ENCODE data around the gene TSPAN12. TPM values are rescaled to one million over a fixed set of nuclear protein-coding genes. Genes with fewer than 3 reads are reported as not detected.

Gene TSPAN12
- total and polyA plus RNA-seq, 2 of the 8 experiments (the other 6 are each of a cell fraction or from before 2014, with no cell fraction given): 6.1 to 17.9 TPM

- FAIRE-seq (no peak), DNase-seq (ENCODE audit: low read depth in 1 of 2, low spot score in 2 of 2) (no peak)
- Histone ChIP-seq H3K14ac (ENCODE audit: insufficient read length) (no peak overlapping the region), H2BK120ac (replicated peaks; ENCODE audit: low read depth, low read length) (no peak overlapping the region), H3K9me3 (ENCODE audit: insufficient read depth in 2 of 2, low read depth in 1 of 2, low read length in 1 of 2) (no peaks in the 10 kb centered on the region), H3K56ac (replicated peaks; ENCODE audit: insufficient read length, low read depth, low read length) (no peak overlapping the region), H4K8ac (ENCODE audit: extremely low read depth, insufficient read depth, low read length) (no peak overlapping the region), H2BK20ac (ENCODE audit: low read length) (no peak overlapping the region), H2BK5ac (ENCODE audit: low read depth, low read length) (no peak overlapping the region), H2AFZ (ENCODE audit: low read length) (no peak overlapping the region; the same call in 1 of the 2 replicates), H4K5ac (ENCODE audit: insufficient read length, low read depth, low read length) (no peak overlapping the region), H3K4me3 (ENCODE audit: extremely low read depth in 1 of 4, insufficient read depth in 2 of 4, low read depth in 3 of 4, low read length in 4 of 4) (no peak overlapping the region), H3K4me2 (ENCODE audit: insufficient read depth in 1 of 2, low read depth in 2 of 2, low read length in 2 of 2) (no peak overlapping the region), H4K20me1 (replicated peaks in 1 of 2; ENCODE audit: control insufficient read depth in 1 of 2, insufficient read depth in 2 of 2, low read length in 2 of 2) (no peaks in the 10 kb centered on the region), H3K23ac (ENCODE audit: insufficient read length) (no peak overlapping the region), H4K91ac (replicated peaks; ENCODE audit: insufficient read length, low read length) (no peak overlapping the region), H3K9ac (replicated peaks in 1 of 4; ENCODE audit: extremely low read depth in 1 of 4, low read depth in 3 of 4, low read length in 3 of 4) (no peak overlapping the region), H3K79me2 (ENCODE audit: control insufficient read depth in 1 of 2, insufficient read depth in 2 of 2, low read length in 2 of 2) (no peaks in the 10 kb centered on the region), H3K27ac (ENCODE audit: low read depth, low read length) (no peak overlapping the region), H3K4me1 (replicated peaks in 1 of 4; ENCODE audit: control insufficient read depth in 3 of 4, insufficient read depth in 4 of 4, low read length in 3 of 4) (no peaks in the 10 kb centered on the region), H3K27me3 (replicated peaks in 1 of 4; ENCODE audit: control insufficient read depth in 3 of 4, extremely low read depth in 1 of 4, insufficient read depth in 3 of 4, low read length in 3 of 4) (no peaks in the 10 kb centered on the region; a peak in 1 of 7 replicates), H3K36me3 (ENCODE audit: control insufficient read depth in 2 of 4, insufficient read depth in 4 of 4, low read length in 3 of 4) (no peaks in the 10 kb centered on the region), H3K23me2 (ENCODE audit: low read depth, low read length) (no peaks in the 10 kb centered on the region), H3K18ac (ENCODE audit: extremely low read depth, low read length) (no peak overlapping the region), H3K79me1 (ENCODE audit: low read depth, low read length) (no peaks in the 10 kb centered on the region), H3K4ac (replicated peaks; ENCODE audit: insufficient read length, low read depth, low read length) (no peak overlapping the region), H2BK15ac (ENCODE audit: low read length) (no peak overlapping the region), H2AK5ac (ENCODE audit: low read depth, low read length) (no peak overlapping the region), H2BK12ac (ENCODE audit: low read depth, low read length) (no peak overlapping the region)
- ChIA-PET CTCF (ENCODE audit: partially characterized antibody) (interaction anchor here (1.0 kb wide), 1 partner anchor 67 kb away, joined by 4 read pairs; no protein-coding TSS in a partner anchor), POLR2A (ENCODE audit: partially characterized antibody) (no interaction called here)
- 71% methylated on average over 1 of the region's 1 CpG; no CpG with 5 or more reads in 1 of the 2 experiments for WGBS, 2 experiments (ENCODE audit: extremely low coverage in 1 of 2, insufficient coverage in 1 of 2, insufficient read length in 1 of 2, insufficient replicate concordance in 2 of 2, low coverage in 1 of 2, low lambda C conversion rate in 2 of 2, missing lambda C conversion rate in 1 of 2)
- TF ChIP-seq GABPA (IDR thresholded peaks at IDR 0.05; ENCODE audit: borderline replicate concordance, insufficient read depth, low read length) (no peak), CTBP2 (IDR thresholded peaks at IDR 0.05; ENCODE audit: borderline replicate concordance, insufficient read depth, insufficient read length, low read length) (no peak), MAFK (IDR thresholded peaks at IDR 0.05; ENCODE audit: low read depth, low read length) (no peak), ATF3 (IDR thresholded peaks at IDR 0.05; ENCODE audit: insufficient read depth, low read depth, low read length) (no peak), CREB1 (IDR thresholded peaks at IDR 0.05) (no peak), TBP (IDR thresholded peaks at IDR 0.05; ENCODE audit: low read depth, low read length) (no peak)
Measured at GRCh38 chr7:120865191-120865981, 7.4 kb upstream of the TSPAN12 start.

All from H1 (cell line).